ENCODE data around the gene JMJD8.

- TF ChIP-seq, protein P1, sequence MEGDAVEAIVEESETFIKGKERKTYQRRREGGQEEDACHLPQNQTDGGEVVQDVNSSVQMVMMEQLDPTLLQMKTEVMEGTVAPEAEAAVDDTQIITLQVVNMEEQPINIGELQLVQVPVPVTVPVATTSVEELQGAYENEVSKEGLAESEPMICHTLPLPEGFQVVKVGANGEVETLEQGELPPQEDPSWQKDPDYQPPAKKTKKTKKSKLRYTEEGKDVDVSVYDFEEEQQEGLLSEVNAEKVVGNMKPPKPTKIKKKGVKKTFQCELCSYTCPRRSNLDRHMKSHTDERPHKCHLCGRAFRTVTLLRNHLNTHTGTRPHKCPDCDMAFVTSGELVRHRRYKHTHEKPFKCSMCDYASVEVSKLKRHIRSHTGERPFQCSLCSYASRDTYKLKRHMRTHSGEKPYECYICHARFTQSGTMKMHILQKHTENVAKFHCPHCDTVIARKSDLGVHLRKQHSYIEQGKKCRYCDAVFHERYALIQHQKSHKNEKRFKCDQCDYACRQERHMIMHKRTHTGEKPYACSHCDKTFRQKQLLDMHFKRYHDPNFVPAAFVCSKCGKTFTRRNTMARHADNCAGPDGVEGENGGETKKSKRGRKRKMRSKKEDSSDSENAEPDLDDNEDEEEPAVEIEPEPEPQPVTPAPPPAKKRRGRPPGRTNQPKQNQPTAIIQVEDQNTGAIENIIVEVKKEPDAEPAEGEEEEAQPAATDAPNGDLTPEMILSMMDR (IDR thresholded peaks at IDR 0.05; ENCODE audit: insufficient read depth, low read length, poor library complexity, severe bottlenecking), result no peak
- TF ChIP-seq EZH2phosphoT487 (conservative IDR thresholded peaks at IDR 0.05; ENCODE audit: low read length), result no peak
Observed at GRCh38 chr16:648781-649589, 35.1 kb downstream of the JMJD8 start, which contains the start of gene WDR90.

Data from SU-DHL-6 (cell line).